HK-2 (cell line): ENCODE results near the gene CDPF1.

Source experiments
- DNase-seq: peaks from one replicate; pipeline ENCODE4 v3.0.0-alpha.2; 2018; ENCODE audit not compliant: unreplicated experiment

CDPF1 gene

GRCh38 chr22:46250035-46250782, at the start of gene CDPF1:
Gene CDPF1 (minus strand): TSS chr22:46250293. CDS start chr22:46248284, 2,009 bp downstream.
- peak; percentile 89 for DNase-seq

- no peak for DNase-seq
Measured at GRCh38 chr22:46299101-46299500, 49.0 kb upstream of the CDPF1 start.

GRCh38 chr22:46297151-46297812, 47.2 kb upstream of the CDPF1 start:
- peak; percentile 50 for DNase-seq

- DNase-seq, result peak; percentile 97
Measured at GRCh38 chr22:46296257-46297150, 46.4 kb upstream of the CDPF1 start, which contains the start of gene GTSE1. Gene GTSE1 (plus strand): TSS chr22:46296870. CDS start chr22:46297401, 531 bp downstream.

GRCh38 chr22:46295277-46295971, 45.3 kb upstream of the CDPF1 start:
- DNase-seq, result peak; percentile 11

GRCh38 chr22:46294784-46295183, 44.7 kb upstream of the CDPF1 start:
- no peak for DNase-seq

GRCh38 chr22:46293577-46294260, 43.6 kb upstream of the CDPF1 start:
- DNase-seq, result no peak

- no peak for DNase-seq
Measured at GRCh38 chr22:46292732-46293131, 42.6 kb upstream of the CDPF1 start.

GRCh38 chr22:46292173-46292572, 42.1 kb upstream of the CDPF1 start:
- DNase-seq, result no peak

GRCh38 chr22:46290843-46291785, 41.0 kb upstream of the CDPF1 start:
- DNase-seq, result no peak

- DNase-seq, result no peak
Measured at GRCh38 chr22:46290121-46290842, 40.2 kb upstream of the CDPF1 start.

GRCh38 chr22:46289244-46289891, 39.3 kb upstream of the CDPF1 start:
- no peak for DNase-seq

- DNase-seq, result no peak
Measured at GRCh38 chr22:46288846-46289243, 38.8 kb upstream of the CDPF1 start.

GRCh38 chr22:46287873-46288751, 38.0 kb upstream of the CDPF1 start:
- DNase-seq, result no peak

GRCh38 chr22:46286941-46287872, 37.1 kb upstream of the CDPF1 start:
- DNase-seq, result no peak

GRCh38 chr22:46286006-46286405, 35.9 kb upstream of the CDPF1 start:
- no peak for DNase-seq
